HG02623 (cell line): ENCODE measurements around the gene NSG1.
"Not testable (repeated sequence)": the region's sequence is repeated elsewhere in the genome, so short reads cannot be mapped to it uniquely, and the experiment has no call there.

ENCODE experiments used
- ATAC-seq: cut with Tn5 transposase; IDR thresholded peaks from one replicate; pipeline ENCODE4 v1.9.1; 2021; ENCODE audit warnings: moderate library complexity; ENCODE audit not compliant: unreplicated experiment

NSG1 gene

DNA sequence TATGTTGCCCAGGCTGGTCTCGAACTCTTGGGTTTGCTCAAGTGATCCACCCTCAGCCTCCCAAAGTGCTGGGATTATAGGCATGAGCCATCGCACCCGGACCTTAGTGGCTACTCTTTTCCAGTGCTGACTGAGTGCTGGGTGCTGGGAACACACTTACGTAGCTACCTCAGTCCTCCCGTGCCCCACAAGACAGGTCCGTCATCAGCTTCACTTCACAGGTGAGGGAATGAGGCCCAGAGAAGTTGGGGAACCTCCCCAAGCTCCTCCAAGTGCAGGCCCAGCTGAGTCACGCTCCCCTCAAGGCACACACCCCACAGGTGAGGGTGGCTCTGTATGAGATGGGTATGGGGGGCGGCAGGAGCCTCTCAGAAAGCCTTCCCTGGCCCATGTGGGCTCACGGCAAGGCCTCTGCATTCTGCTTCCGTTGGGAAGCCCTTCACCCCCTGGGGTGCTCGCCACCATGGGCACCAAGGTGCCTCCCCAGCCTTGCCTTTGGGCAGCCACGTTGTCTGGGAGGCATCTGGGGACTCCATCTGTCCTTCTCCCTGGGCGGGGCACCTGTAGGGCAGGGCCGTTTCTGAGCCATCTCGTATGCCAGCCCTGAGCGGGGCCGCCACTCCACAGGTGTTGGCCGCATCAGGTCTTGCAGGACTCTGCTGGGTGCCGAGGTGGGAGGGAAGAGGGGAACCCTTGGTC, 28.4 kb downstream of the NSG1 start:
- ATAC-seq, result no peak

DNA sequence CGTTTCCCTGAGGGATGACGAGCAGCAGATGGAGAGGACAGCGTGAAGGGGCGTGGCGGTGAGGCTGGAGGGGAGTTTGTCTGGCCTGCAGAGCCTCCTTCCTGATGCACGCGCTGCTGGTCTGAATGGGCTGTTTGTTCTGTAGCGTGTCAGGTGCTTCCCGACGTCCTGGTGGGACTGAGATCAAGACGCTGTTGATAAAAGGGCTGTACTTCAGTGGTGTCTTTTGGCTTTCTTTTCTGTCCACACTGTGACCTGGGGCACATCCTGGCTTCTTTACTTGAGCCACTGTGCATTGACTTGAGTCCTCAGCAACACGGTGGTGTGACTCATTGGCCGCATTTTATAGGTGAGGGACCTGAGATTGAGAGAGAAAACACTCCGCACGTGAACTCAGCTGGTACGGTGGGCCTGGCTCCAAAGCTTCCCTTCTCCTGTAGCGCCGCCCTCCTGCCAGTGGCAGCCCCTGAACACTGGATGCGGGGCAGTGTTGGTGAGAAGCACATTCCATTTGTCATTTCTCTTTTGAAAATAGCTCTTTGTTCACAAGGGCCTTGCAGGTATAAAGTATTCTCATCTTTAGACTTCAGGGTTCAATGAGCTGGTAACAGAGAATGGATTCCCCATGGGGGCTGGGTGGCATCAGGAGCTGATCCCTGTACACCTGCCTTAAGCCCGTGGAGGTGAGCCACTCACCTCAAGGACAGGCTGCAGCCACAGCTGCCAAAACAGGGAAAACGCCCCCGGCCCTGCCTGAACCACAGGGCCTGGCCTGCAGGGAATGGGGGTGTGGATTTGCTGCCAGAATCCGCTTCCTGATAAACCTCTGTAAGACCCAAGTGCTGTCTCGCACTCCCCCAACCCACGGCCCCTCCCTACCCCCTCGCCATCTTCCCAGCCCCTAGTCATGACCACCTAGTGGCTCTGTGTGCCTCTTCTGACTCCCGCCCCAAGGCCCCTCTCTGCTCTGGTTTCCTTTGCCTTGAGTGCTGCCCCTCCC, 29.2 kb downstream of the NSG1 start:
- ATAC-seq, result no peak

DNA sequence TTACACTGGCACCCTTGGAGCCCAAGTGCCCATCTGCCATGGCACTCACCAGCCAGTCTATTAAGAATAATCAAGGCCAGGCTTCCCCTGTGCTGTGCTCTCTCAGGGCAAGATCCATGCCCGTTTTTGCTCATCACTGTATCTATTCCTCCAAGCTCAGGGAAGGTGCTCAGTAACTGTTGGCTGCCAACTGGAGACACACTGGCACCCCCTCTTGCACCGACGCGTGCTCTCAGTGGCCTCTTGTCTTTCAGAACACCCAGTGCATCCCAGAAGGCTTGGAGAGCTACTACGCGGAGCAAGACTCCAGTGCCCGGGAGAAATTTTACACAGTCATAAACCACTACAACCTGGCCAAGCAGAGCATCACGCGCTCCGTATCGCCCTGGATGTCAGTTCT, 30.1 kb downstream of the NSG1 start:
- no peak for ATAC-seq

DNA sequence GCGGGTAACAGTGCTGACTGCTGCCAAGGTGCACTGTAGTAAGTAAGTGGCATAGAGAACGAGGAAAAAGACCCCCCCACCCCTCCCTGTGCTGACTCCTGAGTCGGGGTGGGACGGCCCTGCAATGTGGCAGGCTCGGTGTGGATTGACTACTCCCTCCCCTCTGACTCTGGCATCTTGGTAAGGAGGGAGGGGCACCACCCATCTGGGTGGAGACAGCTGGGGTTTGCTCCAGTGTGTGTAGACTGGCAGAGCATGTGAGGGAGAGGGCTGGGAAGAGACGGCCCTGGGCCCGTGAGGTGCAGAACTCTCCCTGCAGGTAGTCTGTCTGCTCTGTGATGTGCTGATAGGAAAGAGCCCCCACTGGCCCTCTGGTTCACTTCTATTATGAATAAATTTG, 31.0 kb downstream of the NSG1 start:
- ATAC-seq, result no peak

DNA sequence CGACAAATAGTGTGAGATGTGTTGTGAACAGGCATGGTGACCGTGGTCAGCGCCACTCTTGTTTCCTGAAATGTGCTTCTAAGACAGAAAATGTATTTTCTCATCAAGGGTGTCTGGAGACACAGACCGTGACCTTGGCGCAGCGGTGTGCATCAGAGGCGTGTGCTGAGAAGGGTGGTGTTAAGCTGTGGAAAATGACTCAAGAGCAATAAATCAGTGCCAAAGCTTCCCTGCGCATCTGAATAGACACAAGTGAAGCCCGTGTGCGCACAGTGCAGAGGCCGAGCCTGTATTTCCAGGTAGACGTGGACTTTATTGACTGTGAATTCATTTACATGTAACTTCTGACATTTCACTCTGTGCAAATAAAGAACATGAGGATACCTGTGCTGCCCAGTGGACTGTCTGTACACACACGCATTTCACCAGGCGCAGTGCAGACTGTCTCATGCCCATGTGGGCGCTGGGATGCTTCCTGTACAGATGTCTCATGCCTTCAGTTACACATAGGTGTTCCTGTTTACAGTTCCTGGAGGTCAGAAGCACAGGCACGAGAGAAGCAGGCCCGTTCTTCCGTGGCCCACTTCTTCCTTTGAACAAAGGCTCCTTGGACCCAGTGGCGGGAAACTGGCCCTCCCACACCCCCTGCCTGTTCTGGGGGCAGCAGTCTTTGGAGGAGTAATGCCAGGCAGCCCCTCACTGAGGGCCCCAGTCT, 31.9 kb downstream of the NSG1 start:
- no peak for ATAC-seq

DNA sequence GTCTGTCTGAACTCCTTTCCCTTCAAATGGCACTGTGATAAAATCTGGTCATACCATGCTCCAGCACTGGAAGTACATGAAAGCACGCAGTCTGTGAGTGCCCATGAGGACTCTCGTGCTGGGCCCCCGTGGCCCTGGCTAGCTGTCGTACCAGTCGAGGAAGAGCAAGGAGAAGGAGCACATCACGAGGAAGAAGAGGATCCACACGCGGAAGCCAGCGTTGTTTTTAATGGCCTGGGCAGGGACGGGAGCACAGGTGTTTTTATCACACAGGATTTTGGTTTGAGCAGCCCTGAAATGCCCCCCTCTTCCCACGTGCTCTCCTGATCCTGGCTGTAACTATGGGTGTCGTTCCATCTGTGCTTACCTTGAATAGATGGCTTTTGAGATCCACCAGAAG, 33.0 kb downstream of the NSG1 start:
- no peak for ATAC-seq

DNA sequence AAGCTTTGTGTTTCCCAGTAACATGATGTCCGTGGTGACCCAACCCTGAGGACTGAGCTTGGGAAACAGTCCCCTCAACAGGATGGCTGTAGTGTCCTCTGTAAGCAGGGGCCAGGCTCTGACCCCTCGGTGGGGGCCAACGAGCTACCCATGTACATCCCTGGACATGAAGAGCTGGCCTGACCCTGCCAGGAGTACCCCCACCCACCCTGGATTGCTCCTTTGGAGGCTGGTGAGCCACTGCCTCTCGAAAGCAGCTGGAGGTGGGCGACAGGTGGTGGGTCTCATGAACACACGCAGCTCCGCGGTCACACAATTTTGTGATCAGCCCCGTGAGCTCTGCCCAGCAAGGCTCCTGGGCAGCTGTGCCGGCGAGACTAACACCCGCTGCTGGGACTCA, 33.5 kb downstream of the NSG1 start:
- ATAC-seq, result no peak

DNA sequence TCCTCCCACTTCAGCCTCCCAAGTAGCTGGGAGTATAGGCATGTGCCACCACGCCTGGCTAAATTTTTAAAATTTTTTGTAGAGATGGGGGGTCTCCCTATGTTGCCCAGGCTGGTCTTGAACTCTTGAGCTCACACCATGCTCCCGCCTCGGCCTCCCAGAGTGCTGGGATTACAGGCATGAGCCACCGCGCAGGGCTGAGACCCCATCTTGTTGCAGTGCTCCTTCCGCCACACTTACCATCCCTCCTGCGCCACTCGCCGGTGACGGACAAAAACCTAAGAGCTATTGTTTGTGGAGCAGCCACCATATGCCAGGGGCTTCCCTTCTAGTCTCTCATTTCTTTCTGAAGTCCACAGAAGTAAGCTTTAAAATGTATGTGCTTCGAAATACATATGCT, 34.5 kb downstream of the NSG1 start:
- ATAC-seq, result no peak

DNA sequence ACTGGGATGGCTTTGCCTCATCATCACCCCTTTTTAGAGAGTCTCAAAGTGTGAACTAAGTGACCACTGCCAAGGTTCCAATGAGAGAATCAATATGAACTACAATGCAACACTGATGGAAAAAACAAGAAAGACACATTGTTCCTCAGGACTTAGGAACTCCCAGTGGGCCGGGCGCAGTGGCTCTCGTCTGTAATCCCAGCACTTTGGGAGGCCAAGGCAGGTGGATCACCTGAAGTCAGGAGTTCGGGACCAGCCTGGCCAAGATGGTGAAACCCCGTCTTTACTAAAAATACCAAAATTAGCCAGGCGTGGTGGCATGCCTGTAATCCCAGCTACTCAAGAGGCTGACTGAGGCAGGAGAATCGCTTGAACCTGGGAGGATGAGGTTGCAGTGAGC, 35.2 kb downstream of the NSG1 start:
- ATAC-seq, result not testable (repeated sequence)

DNA sequence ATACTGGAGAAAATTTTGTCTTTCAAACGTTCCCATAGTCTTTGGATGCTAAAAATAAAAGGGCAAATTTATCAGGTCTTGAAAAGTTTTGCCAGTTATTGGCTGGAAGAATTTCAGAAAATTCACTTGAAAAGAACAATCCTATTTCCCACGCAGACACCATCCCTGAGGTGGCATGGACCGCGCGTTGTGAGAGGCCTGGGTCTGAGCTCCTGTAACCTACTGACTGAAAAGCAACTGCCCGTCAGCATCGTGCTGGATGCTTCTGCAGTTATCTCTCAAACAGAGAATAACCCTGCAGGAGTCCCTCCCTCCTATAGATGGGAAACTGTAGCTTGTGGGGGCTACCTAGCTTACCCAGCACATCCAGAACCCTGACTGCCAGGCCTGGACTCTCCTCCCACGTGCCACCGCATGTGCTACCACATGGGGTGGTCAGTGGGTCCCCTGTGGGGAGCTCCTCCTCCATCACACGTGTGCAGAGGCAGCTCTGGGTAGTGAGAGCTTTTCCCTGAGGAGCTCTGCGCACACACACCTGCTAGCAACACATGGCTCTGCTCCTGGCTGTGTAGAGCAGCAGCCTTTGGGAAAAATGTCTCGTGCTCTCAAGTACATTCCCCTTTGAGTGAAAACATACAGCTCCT, 36.1 kb downstream of the NSG1 start:
- ATAC-seq, result no peak

DNA sequence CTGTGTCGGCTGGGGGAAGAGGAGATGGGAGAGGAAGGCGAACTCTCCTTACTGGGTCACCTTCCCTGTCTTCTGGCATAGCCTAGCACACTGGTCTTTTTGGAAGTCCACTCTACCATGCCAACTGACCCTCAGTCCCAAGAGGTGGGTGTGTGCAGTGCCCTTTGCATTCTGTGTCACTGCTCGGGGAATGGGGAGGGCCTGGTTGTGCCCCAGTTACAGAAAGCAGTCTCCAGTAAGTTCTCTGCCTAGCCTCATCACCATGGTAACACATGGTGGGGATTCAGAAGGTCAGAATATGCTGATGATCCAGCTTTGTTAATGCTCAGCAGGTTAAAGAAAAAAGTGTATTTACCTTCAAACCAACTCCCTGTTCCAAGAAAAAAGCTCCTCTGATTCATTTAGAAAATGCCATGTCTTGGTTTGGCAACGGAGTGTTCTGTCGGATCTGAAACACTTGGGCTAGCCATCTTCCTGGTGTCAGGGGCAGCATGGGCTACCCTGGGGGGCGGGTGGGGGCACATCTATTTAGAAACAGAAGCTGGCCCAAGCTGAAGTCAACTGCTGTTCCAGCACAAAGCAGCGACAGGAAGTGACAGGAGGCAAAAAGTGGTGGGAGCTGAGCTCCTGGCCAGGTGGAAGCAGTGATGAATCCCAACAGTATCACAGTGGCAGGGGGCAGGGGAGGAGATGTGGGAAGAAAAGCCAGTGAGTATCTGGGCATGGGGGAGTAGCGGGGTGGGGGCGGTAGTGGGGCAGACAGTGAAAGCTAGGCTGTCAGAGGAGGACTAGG, 37.0 kb downstream of the NSG1 start:
- ATAC-seq, result no peak

DNA sequence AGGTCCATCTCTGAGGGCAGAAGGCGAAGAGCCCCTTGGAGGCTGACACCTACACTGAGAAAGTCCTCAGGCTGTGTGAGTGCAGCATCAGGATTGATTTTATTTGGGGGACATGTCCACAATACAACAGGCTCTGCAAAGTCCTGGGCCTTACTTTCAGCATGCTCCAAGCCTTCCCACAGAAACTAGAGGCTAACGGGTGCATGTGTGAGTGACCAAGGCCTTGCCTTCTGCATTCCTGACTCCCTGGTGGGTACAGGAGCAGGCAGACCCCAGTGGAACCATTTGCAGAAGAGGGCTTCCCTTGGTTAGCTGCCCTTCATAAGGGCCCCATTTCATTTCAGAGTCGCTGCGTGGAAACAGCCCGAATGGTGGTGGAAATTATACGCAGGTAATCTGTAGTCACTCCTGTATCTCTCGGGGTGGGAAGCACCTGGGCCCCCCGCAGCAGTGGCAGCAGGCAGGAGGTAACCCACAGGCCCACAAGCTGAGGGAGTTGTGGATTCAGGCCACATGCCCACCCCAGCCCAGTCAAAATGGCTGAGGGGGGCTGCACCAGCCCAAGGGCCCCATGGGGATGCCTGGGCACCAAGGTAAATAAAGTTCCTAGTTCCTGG, 37.7 kb downstream of the NSG1 start:
- no peak for ATAC-seq

DNA sequence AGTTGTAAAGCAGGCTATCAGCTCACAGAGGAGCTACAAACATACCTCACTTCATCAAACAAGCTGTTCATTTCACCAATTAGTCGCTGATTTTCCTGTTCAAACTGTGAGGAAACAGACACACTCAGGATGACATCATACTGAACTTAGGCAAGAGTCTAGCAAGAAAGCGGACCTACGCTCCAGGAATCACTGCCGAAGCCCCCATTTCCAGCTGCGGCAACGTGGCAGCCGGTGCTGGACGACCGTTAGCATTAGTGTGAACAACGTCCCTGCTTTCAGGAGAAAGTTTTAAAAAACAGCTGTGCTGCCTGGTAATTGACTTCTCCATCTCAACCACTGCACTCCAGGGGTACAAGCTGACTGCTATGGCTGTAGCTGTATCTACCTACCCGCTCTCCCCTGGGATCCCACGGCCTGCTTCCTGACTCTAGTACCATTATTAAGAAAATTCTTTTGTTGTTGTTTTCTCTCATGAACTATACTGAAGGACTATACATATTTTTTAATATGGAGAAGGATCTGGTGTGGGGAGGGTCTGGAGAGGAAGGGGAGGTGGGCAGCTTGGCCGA, 38.3 kb downstream of the NSG1 start:
- no peak for ATAC-seq

DNA sequence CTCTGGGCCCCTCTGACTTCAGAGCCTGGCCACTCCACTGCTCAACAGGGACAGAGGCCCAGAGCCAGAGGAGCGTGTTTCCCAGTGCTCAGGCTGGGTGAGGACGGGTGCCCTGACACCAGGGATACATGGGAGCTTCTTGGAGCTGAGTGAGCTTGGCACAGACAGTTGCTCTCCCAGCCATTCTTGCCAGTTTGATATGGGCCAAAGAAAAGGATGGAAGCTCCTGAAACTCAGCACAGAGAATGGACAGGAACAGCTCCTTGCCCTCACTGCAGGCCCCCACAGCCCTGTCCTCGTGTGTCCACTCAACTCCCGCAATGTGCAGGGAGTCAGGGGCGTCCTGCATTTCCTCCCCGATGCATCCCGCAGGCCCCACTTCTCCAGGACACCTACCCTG, 38.8 kb downstream of the NSG1 start:
- ATAC-seq, result no peak

DNA sequence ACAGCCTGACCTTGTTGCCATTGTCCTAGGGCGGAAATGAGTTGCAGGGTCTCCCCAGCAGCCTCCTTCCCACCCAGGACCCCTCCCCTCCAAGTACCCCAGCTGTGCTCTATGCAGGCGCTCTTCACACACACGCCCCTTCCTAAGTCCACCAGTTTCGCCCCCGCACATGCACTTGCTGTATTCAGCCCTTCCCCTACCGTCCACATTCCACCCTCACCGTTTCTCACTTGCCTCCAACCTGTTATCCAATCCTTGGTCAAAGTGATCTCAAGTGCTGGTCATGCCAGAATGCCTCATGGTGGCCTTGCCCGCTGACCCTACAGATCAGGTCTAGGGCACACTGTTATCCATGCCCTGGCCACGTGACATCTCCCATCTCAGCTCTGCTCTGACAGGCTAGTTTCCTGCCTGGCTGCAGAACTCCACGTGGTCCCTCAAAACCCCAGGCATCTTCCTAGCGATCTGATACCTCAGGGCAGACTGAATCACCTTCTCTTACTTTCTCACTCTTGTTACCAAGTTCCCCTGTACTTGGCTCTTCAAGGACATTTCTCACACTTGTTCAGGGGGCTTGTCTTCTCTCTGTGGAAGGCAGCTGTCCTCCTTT, 39.7 kb downstream of the NSG1 start:
- no peak for ATAC-seq

DNA sequence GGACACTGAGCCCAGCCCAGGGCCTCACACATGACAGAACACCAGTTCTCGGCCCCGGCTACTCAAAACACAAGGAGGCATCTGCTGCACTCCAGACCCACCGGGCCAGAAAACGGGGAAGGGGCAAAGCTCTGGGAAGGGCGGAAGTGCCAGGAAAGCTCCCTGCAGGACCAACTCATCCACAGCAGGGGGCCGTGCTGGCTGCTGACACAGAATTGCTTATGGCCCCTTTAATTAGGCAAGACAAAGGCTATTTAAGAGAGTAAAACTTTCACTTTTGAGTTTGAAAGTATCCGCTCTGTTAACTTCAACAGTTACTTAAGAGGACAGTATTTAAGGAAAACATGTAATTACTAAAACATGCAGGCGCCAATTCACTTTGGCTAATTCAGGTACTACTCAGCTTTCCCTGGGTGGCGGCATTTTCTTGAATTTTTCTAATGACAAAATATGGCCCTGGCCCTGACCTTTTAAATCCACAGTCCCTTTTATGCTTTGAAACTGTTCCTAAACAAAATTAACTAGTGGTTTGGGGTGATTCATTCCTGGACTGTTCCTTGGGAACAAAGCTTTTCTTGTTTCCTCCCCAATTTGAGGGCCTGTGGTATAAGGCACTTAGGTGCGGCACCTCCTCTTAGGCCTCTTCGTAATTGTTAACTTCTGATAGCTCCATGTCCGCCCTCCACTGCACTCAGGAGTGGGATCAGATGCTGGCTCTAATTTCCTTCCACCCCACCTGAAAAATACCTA, 40.4 kb downstream of the NSG1 start:
- no peak for ATAC-seq

DNA sequence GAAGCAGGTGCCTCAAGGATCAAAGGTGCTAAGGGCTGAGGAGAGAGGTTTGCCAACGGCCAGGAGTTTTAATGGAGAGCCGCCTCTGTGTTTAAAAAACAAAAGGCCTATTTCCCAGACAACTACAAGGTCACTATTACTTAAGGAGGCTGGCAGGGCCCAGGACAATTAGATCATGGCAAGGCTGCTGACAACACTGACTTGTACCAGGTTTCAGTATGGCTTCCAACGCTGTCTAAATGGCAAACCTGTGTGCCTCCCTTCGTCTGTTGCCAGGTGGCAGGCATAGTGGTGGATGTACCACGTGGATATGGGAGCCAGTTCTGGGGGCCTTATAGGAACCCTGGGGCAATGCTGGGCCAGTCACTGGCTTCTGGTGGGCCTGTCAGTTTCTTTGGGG, 41.0 kb downstream of the NSG1 start:
- ATAC-seq, result no peak
